GM12875 (cell line): ENCODE data around the gene ELAVL4.

ENCODE experiments used
- H3K4me3 ChIP-seq: one replicate; pipeline ENCODE4 v1.5.1; 2011; ENCODE audit warnings: low read depth, low read length, control low read depth
- CTCF ChIP-seq: IDR thresholded peaks from 2 replicates; pipeline ENCODE4 v1.5.1; 2011; ENCODE audit warnings: low read depth, mild to moderate bottlenecking, control low read depth, inconsistent platforms, low read length, moderate library complexity, borderline replicate concordance; ENCODE audit not compliant: insufficient read depth

ELAVL4 gene

GRCh38 chr1:50091068-50091467 lies 17.7 kb upstream of the ELAVL4 start:
- no peak for TF ChIP-seq CTCF
- H3K4me3 ChIP-seq, result no peak overlapping the region

GRCh38 chr1:50095716-50096115 lies 13.0 kb upstream of the ELAVL4 start:
- H3K4me3 ChIP-seq, result no peak overlapping the region
- TF ChIP-seq CTCF, result no peak

- TF ChIP-seq CTCF, result no peak
- H3K4me3 ChIP-seq, result no peak overlapping the region
These were observed 11.6 kb upstream of the ELAVL4 start for GRCh38 chr1:50097021-50097679.

- no peak overlapping the region for H3K4me3 ChIP-seq
- TF ChIP-seq CTCF, result no peak
These were observed 10.9 kb upstream of the ELAVL4 start for GRCh38 chr1:50097791-50098190.

GRCh38 chr1:50098591-50099021 lies 10.1 kb upstream of the ELAVL4 start:
- H3K4me3 ChIP-seq, result no peak overlapping the region
- TF ChIP-seq CTCF, result no peak

- H3K4me3 ChIP-seq, result no peak overlapping the region
- TF ChIP-seq CTCF, result no peak
These were observed 9.1 kb upstream of the ELAVL4 start for GRCh38 chr1:50099654-50100053.

GRCh38 chr1:50103615-50104081 lies 5.1 kb upstream of the ELAVL4 start:
- H3K4me3 ChIP-seq, result no peak overlapping the region
- TF ChIP-seq CTCF, result no peak
